Thymus (tissue), 11 donors: ENCODE data around the gene NFYA. TPM values are rescaled to one million over a fixed set of nuclear protein-coding genes. Genes with fewer than 3 reads are reported as not detected.

Source experiments
- DNase-seq, 9 donors: peaks; one replicate each; pipeline ENCODE4 v3.0.0-alpha.2; 2013; ENCODE audit warnings: low spot score in 9 of 9, low read depth in 6 of 9, missing footprints in 1 of 9
- H3K27ac ChIP-seq, 2 donors: one replicate each; pipeline ENCODE4 v1.5.1; 2013; ENCODE audit warnings: control low read depth in 1 of 2, low read depth in 1 of 2, low read length in 1 of 2, mild to moderate bottlenecking in 1 of 2, moderate library complexity in 1 of 2
- H3K27me3 ChIP-seq, 2 donors: one replicate each; pipeline ENCODE4 v1.5.1; 2013; ENCODE audit warnings: low read length in 1 of 2; ENCODE audit not compliant: control insufficient read depth in 2 of 2, insufficient read depth in 1 of 2
- H3K36me3 ChIP-seq, 2 donors: one replicate each; pipeline ENCODE4 v1.5.1; 2013; ENCODE audit warnings: low read length in 1 of 2, mild to moderate bottlenecking in 1 of 2, moderate library complexity in 1 of 2; ENCODE audit not compliant: control insufficient read depth in 2 of 2, insufficient read depth in 2 of 2
- H3K4me1 ChIP-seq, 2 donors: one replicate each; pipeline ENCODE4 v1.5.1; 2013; ENCODE audit warnings: low read length in 2 of 2; ENCODE audit not compliant: control insufficient read depth in 2 of 2, insufficient read depth in 2 of 2
- H3K4me3 ChIP-seq, 2 donors: one replicate each; pipeline ENCODE4 v1.5.1; 2013; ENCODE audit warnings: low read length in 2 of 2, control low read depth in 1 of 2, mild to moderate bottlenecking in 1 of 2
- H3K9me3 ChIP-seq, 2 donors: one replicate each; pipeline ENCODE4 v1.5.1; 2013; ENCODE audit warnings: low read length in 1 of 2, mild to moderate bottlenecking in 1 of 2; ENCODE audit not compliant: control insufficient read depth in 2 of 2, insufficient read depth in 1 of 2
- WGBS: extraction: QIAGEN DNeasy Blood & Tissue Kit; methylation state at CpG from one replicate; pipeline ENCODE4 v1.1.7; 2013; 5-methylcytosine and 5-hydroxymethylcytosine counted together
- polyA plus RNA-seq: library from polyadenylated mRNA; stranded (reverse); fragments of 200-250 nt; gene quantifications from one replicate; pipeline ENCODE4 v1.2.3, GENCODE V29; 2013
- total RNA-seq: library from RNA; stranded (reverse); fragments of 120-200 nt; gene quantifications from one replicate; pipeline ENCODE4 v1.2.4, GENCODE V29; 2013
- donor health status: healthy.

NFYA gene
- total and polyA plus RNA-seq, 2 donors, result 19.3 to 19.7 TPM

DNA sequence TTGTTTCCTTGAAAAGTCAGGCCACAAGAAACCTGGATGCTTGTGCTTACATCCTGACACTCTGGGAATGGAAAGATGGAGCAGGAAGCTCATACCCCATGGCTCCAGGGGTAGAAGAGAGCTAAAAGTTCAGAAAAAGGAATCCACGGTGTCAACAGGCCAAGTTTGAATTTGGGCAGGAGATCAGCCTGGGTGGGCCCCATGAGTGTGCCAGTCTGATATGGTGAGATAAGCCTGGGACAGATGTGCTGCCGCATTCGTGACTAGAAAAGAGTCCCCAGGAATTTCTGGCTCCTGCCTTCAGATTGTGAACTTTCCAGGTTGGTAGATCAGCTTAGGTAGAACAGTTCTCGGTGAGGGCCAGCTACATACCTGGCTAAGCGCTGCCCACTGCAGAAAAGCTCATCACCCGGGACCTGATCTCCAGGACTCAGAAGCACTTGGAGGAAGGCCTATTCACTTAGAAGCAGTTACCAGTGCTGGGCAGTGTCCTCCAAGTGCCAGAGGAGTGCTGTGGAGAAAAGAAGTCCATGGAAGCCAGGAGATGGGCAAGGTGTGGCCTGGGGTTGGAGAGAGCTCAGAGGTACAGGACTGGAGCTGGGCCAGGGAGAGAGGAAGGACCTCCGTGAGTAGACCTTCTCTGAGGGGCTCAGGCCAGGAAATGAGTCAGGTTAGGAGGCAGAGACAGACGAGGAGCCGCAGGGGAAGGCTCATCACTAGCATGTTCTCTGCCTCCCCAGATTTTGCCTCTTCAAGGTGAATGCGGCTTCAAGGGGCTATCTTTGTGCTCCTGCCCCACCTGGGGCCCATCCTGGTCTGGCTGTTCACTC is 30.3 kb upstream of the NFYA start, which contains the start of gene TSPO2:
TSPO2 (plus strand) TSS at position 242 of the 830 bp plus-strand sequence; CDS start at position 761, 519 bp downstream.
- H3K36me3 ChIP-seq, result no peaks in the 10 kb centered on the region
- no peaks in the 10 kb centered on the region for H3K27me3 ChIP-seq
- 96% methylated on average over 10 of the region's 10 CpGs for WGBS
- no peaks in the 10 kb centered on the region for H3K9me3 ChIP-seq
- H3K4me1 ChIP-seq, result no peaks in the 10 kb centered on the region
- no peak for DNase-seq
- no peak within 1 kb of the TSS for H3K4me3 ChIP-seq
- H3K27ac ChIP-seq, result no peak within 1 kb of the TSS

DNA sequence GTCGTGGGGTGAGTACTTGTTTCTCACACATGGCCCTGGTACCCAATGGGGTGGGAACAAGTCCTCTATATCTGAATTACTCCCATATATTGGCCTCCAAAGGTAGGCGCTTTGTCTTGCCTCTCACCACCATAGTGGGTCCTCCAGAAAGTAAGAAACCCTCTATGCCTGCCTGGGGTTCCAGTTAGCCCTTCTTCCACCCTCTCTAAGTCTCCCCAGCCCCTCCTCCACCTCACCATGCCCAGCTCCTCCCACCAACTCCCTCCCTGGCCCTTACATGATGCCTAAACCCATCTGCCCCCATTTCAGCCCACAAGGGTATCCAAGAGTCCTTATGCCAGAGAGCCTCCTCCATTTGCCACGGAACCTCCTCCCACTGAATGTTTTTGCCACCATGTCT is 29.6 kb upstream of the NFYA start:
- 97% methylated on average over 3 of the region's 3 CpGs for WGBS
- Histone ChIP-seq H3K4me1 (no peaks in the 10 kb centered on the region), H3K27me3 (no peaks in the 10 kb centered on the region), H3K9me3 (no peaks in the 10 kb centered on the region), H3K4me3 (no peak overlapping the region), H3K27ac (no peak overlapping the region), H3K36me3 (no peaks in the 10 kb centered on the region)
- DNase-seq, result no peak

DNA sequence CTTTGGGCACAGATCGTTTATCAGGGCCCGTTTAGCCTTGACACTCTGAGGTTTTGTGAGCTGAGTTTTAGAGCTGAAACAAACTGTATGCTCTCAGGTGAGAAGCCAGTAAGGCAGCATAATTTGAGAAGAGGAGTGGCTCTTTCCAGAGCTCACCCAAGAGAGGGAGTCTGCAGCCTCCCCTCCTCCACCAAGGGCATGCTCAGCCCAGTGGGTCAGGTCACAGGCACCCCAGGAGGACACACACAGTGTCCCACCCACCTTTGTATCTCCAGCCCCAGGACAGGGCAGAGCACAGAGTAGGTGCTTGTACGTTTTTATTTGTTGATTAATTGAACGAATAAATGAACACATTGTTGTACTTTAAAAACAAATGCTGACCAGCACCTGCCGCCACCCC is 27.1 kb upstream of the NFYA start:
- Histone ChIP-seq H3K27me3 (no peaks in the 10 kb centered on the region), H3K4me1 (no peaks in the 10 kb centered on the region)
- WGBS, result 81% methylated on average over 5 of the region's 5 CpGs

GRCh38 chr6:41046084-41046483 is 26.7 kb upstream of the NFYA start:
- no peaks in the 10 kb centered on the region for H3K27me3 ChIP-seq
- H3K4me3 ChIP-seq, result no peak overlapping the region
- no peaks in the 10 kb centered on the region for H3K4me1 ChIP-seq
- H3K27ac ChIP-seq, result no peak overlapping the region
- no peak for DNase-seq
- peaks cover 0 to 3% of the 10 kb centered on the region in 2 donors for H3K36me3 ChIP-seq
- WGBS, result 100% methylated on average over 1 of the region's 1 CpG
- H3K9me3 ChIP-seq, result no peaks in the 10 kb centered on the region

More for the DNA sequence above, 27.1 kb upstream of the NFYA start:
- Histone ChIP-seq H3K4me3 (no peak overlapping the region), H3K36me3 (peaks cover 0 to 3% of the 10 kb centered on the region in 2 donors), H3K27ac (no peak overlapping the region), H3K9me3 (no peaks in the 10 kb centered on the region)
- DNase-seq, result no peak

DNA sequence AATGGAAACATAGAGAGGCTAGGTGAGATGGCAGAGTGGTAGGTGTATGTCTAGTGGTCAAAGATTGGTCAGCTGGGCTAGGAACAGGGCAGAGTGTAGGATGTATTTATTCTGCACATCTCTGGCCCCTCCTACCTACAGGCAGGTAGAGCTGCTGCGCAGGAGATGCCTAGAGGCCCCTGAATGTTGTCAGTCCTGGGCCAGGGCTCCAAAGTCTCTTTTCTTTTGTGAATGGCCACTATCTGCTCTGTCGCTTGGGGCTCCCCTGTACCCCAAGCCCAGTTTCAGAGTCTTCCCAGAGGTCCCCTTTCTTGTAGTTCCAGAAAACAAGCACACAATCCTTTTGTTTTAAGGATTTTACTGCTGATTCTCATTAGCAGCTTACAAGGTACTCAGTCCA is 25.5 kb upstream of the NFYA start:
- Histone ChIP-seq H3K9me3 (no peaks in the 10 kb centered on the region), H3K27me3 (no peaks in the 10 kb centered on the region), H3K4me1 (peaks cover 10 to 12% of the 10 kb centered on the region in 2 donors), H3K36me3 (peaks cover 0 to 3% of the 10 kb centered on the region in 2 donors), H3K27ac (no peak overlapping the region), H3K4me3 (no peak overlapping the region)
- WGBS, result 95% methylated on average over 2 of the region's 2 CpGs
- no peak for DNase-seq

DNA sequence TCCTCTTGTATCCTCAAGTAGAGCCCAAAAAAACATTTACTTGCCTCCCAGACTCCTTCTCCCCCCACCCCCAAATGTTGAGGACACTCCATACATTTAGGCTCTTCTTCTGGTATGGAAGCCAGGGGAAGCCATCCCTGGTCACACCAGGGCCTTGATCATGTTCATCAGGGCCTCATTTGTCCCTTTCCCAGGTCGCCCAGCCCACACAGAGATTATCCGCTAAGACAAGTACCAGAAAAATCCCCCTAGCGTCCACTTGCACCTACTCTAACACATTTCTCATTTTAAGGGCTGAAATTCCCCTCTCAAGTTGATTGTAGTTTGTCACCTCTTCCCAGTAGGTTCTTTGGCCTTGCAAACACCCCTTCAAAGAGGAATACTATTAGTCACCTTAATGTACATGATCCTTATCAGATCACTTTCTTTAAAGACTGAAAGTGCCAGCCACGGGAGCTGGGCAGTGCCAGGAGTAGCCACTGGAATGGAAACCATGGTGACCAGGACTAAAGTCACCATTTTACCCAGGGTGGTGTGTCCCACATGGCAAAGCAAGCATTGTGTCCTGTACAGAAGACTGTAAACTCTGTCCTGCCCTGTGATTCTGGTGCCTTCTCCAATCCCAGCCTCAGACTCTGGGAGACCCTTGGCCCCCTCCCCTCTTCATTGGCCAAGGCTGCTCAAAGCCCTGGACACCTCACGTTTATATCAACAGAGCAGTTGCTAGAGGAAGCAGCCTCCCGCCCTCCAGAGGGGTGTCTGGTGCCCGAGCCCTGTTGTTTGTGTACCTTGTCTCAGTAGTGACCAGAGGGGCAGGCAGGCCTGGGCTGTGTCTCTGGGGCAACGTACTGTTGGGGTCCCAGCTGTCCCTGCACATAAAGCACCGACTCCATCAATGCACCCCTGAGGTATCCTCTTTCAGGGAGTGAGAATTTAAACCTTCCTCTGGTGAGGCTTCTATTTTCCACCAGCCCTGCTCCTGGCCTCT is 24.7 kb upstream of the NFYA start:
- H3K9me3 ChIP-seq, result no peaks in the 10 kb centered on the region
- no peak for DNase-seq
- H3K27me3 ChIP-seq, result no peaks in the 10 kb centered on the region
- WGBS, result 89% methylated on average over 9 of the region's 9 CpGs
- H3K36me3 ChIP-seq, result peaks cover 0 to 3% of the 10 kb centered on the region in 2 donors
- H3K27ac ChIP-seq, result no peak overlapping the region
- H3K4me3 ChIP-seq, result no peak overlapping the region
- peaks cover 17 to 19% of the 10 kb centered on the region in 2 donors for H3K4me1 ChIP-seq

DNA sequence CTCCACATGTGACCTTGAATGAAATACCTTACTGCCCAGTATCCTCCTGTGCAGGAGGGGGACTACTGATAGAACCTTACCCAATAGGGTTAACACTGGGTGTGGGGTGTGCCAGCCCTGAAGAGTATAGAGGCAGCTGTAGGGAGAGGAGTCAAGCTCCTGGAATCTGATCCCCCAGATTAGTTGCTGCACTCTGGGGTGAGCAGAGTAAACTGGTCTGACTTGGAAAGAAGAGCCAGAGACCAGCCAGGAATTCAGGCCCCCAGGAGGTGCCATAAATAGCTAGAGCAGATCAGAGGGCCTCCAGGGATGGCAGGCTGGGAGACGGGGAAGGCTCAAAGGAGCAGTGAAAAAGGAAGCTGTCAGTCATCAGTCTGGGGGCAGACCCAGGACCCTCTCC is 23.3 kb upstream of the NFYA start:
- Histone ChIP-seq H3K4me3 (no peak overlapping the region), H3K36me3 (peaks cover 0 to 3% of the 10 kb centered on the region in 2 donors), H3K4me1 (peaks cover 31 to 34% of the 10 kb centered on the region in 2 donors), H3K9me3 (no peaks in the 10 kb centered on the region), H3K27ac (no peak overlapping the region), H3K27me3 (no peaks in the 10 kb centered on the region)
- no peak for DNase-seq
- 95% methylated on average over 1 of the region's 1 CpG for WGBS

GRCh38 chr6:41049955-41050354 is 22.8 kb upstream of the NFYA start:
- 92% methylated on average over 7 of the region's 7 CpGs for WGBS
- Histone ChIP-seq H3K4me3 (no peak overlapping the region), H3K27ac (no peak overlapping the region), H3K27me3 (no peaks in the 10 kb centered on the region), H3K9me3 (no peaks in the 10 kb centered on the region), H3K36me3 (peaks cover 0 to 3% of the 10 kb centered on the region in 2 donors), H3K4me1 (peaks cover 36 to 39% of the 10 kb centered on the region in 2 donors)
- DNase-seq, result no peak

DNA sequence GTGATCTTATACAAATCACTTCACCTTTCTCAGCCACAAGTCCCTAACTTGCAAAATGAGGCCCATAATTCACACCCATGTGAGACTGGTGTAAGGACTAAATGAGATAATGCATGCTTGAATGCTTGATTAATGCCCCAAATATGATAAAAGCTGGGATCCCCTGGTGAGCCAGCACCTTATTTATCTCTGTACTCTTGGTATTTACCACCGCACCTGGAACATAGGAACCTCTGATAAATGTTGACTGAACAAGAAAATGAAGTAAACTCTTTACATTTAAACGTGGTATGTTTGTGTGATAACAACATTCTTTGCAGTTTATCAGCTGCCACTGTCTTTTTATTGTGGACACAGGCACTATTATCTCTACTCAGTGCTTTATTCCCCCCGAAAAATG is 22.2 kb upstream of the NFYA start:
- Histone ChIP-seq H3K4me3 (no peak overlapping the region), H3K4me1 (peaks cover 41 to 44% of the 10 kb centered on the region in 2 donors), H3K27ac (no peak overlapping the region), H3K9me3 (no peaks in the 10 kb centered on the region), H3K36me3 (peaks cover 0 to 3% of the 10 kb centered on the region in 2 donors), H3K27me3 (no peaks in the 10 kb centered on the region)
- no peak for DNase-seq
- WGBS, result 92% methylated on average over 3 of the region's 3 CpGs
